Measurements from ENCODE around the gene DMAP1. TPM values are rescaled to one million over a fixed set of nuclear protein-coding genes. Genes with fewer than 3 reads are reported as not detected.

Gene DMAP1
- total RNA-seq, 1 donor: 19.9 TPM

GRCh38 chr1:44261171-44261817, 48.0 kb downstream of the DMAP1 start:
- Histone ChIP-seq H3K4me1 (ENCODE audit: insufficient read depth, low read length) (no peaks in the 10 kb centered on the region), H3K4me2 (ENCODE audit: insufficient read depth, low read length) (no peak overlapping the region), H3K27me3 (ENCODE audit: insufficient read depth, low read length) (no peaks in the 10 kb centered on the region), H3K27ac (ENCODE audit: low read depth, low read length) (no peak overlapping the region), H3K79me2 (ENCODE audit: insufficient read depth, low read length) (no peaks in the 10 kb centered on the region), H4K20me1 (ENCODE audit: insufficient read depth, low read length) (peaks cover 48% of the 10 kb centered on the region), H3K9me3 (ENCODE audit: low read depth, low read length) (no peaks in the 10 kb centered on the region), H2AFZ (ENCODE audit: low read length) (no peak overlapping the region), H3K36me3 (ENCODE audit: insufficient read depth, low read length) (peaks cover 4% of the 10 kb centered on the region), H3K4me3 (ENCODE audit: insufficient read depth, low read length) (no peak overlapping the region)
- TF ChIP-seq CTCF (IDR thresholded peaks at IDR 0.05; ENCODE audit: extremely low read depth, low read depth, low read length): no peak
- DNase-seq (ENCODE audit: insufficient read length, low spot score, missing footprints): no peak

- peaks cover 54% of the 10 kb centered on the region for H4K20me1 ChIP-seq (ENCODE audit: insufficient read depth, low read length)
These were observed 48.7 kb downstream of the DMAP1 start for GRCh38 chr1:44261962-44262361.

GRCh38 chr1:44262414-44262813, 49.1 kb downstream of the DMAP1 start:
- no peaks in the 10 kb centered on the region for H3K9me3 ChIP-seq (ENCODE audit: low read depth, low read length)
- peaks cover 55% of the 10 kb centered on the region for H4K20me1 ChIP-seq (ENCODE audit: insufficient read depth, low read length)
- no peaks in the 10 kb centered on the region for H3K4me1 ChIP-seq (ENCODE audit: insufficient read depth, low read length)
- DNase-seq (ENCODE audit: insufficient read length, low spot score, missing footprints): no peak
- H3K36me3 ChIP-seq (ENCODE audit: insufficient read depth, low read length): peaks cover 4% of the 10 kb centered on the region
- no peaks in the 10 kb centered on the region for H3K27me3 ChIP-seq (ENCODE audit: insufficient read depth, low read length)
- no peak overlapping the region for H3K4me3 ChIP-seq (ENCODE audit: insufficient read depth, low read length)
- no peak for TF ChIP-seq CTCF (IDR thresholded peaks at IDR 0.05; ENCODE audit: extremely low read depth, low read depth, low read length)
- no peaks in the 10 kb centered on the region for H3K79me2 ChIP-seq (ENCODE audit: insufficient read depth, low read length)
- H3K27ac ChIP-seq (ENCODE audit: low read depth, low read length): no peak overlapping the region
- no peak overlapping the region for H2AFZ ChIP-seq (ENCODE audit: low read length)
- H3K4me2 ChIP-seq (ENCODE audit: insufficient read depth, low read length): no peak overlapping the region

More at GRCh38 chr1:44261962-44262361, 48.7 kb downstream of the DMAP1 start:
- Histone ChIP-seq H3K36me3 (ENCODE audit: insufficient read depth, low read length) (peaks cover 4% of the 10 kb centered on the region), H3K79me2 (ENCODE audit: insufficient read depth, low read length) (no peaks in the 10 kb centered on the region), H3K4me3 (ENCODE audit: insufficient read depth, low read length) (no peak overlapping the region), H3K4me1 (ENCODE audit: insufficient read depth, low read length) (no peaks in the 10 kb centered on the region), H3K27me3 (ENCODE audit: insufficient read depth, low read length) (no peaks in the 10 kb centered on the region), H2AFZ (ENCODE audit: low read length) (no peak overlapping the region), H3K9me3 (ENCODE audit: low read depth, low read length) (no peaks in the 10 kb centered on the region), H3K27ac (ENCODE audit: low read depth, low read length) (no peak overlapping the region), H3K4me2 (ENCODE audit: insufficient read depth, low read length) (no peak overlapping the region)
- DNase-seq (ENCODE audit: insufficient read length, low spot score, missing footprints): no peak
- no peak for TF ChIP-seq CTCF (IDR thresholded peaks at IDR 0.05; ENCODE audit: extremely low read depth, low read depth, low read length)

GRCh38 chr1:44262816-44263567, 49.7 kb downstream of the DMAP1 start:
- no peak for TF ChIP-seq CTCF (IDR thresholded peaks at IDR 0.05; ENCODE audit: extremely low read depth, low read depth, low read length)
- no peaks in the 10 kb centered on the region for H3K79me2 ChIP-seq (ENCODE audit: insufficient read depth, low read length)
- H4K20me1 ChIP-seq (ENCODE audit: insufficient read depth, low read length): peaks cover 51% of the 10 kb centered on the region
- H3K4me3 ChIP-seq (ENCODE audit: insufficient read depth, low read length): no peak overlapping the region
- no peaks in the 10 kb centered on the region for H3K27me3 ChIP-seq (ENCODE audit: insufficient read depth, low read length)
- H2AFZ ChIP-seq (ENCODE audit: low read length): no peak overlapping the region
- no peaks in the 10 kb centered on the region for H3K4me1 ChIP-seq (ENCODE audit: insufficient read depth, low read length)
- DNase-seq (ENCODE audit: insufficient read length, low spot score, missing footprints): no peak
- H3K4me2 ChIP-seq (ENCODE audit: insufficient read depth, low read length): no peak overlapping the region
- H3K27ac ChIP-seq (ENCODE audit: low read depth, low read length): no peak overlapping the region
- H3K9me3 ChIP-seq (ENCODE audit: low read depth, low read length): no peaks in the 10 kb centered on the region
- H3K36me3 ChIP-seq (ENCODE audit: insufficient read depth, low read length): peaks cover 4% of the 10 kb centered on the region
